HepG2 (cell line): ENCODE results near the gene PGP. TPM values are rescaled to one million over a fixed set of nuclear protein-coding genes. Genes with fewer than 3 reads are reported as not detected.

Experiments used
- ATAC-seq: fragments of 200-7000 bp; cut with Tn5 transposase; 3 replicates; pipeline ENCODE4 v1.9.1; 2020; ENCODE audit warnings: mild to moderate bottlenecking, moderate library complexity
- BruUV-seq: library from RNA; stranded (reverse); fragments of 400-500 nt; replicated peaks from 2 replicates; lab custom pipeline; 2021; lab: Mats Ljungman, UMichigan
- CTCF ChIA-PET: fragments of 300-600 bp; formaldehyde crosslinking; extraction: SDS; loops from one replicate; lab custom pipeline; 2021; ENCODE audit warnings: low total read pairs, inconsistent platforms, low intra/inter-chr PET ratio; lab: Yijun Ruan, JAX
- POLR2A ChIA-PET: fragments of 350-600 bp; sonication (Branson Sonifier 250); formaldehyde crosslinking; loops from one replicate; lab custom pipeline; 2020; ENCODE audit warnings: antibody characterized with exemption, inconsistent platforms; lab: Yijun Ruan, JAX
- DNase-seq: peaks from one replicate; pipeline ENCODE4 v3.0.0-alpha.2; 2015; ENCODE audit warnings: low spot score
- FAIRE-seq: peaks from 3 replicates; lab custom pipeline; 2011; peaks lifted over from hg19 to GRCh38; lab: Jason Lieb, UNC
- H2AFZ ChIP-seq: one replicate; pipeline ENCODE4 v1.6.1; 2011; ENCODE audit warnings: low read length, inconsistent platforms
- H3K27ac ChIP-seq: fragments of 300-600 bp; 3 replicates; pipeline ENCODE4 v1.8.0; 2011; ENCODE audit warnings: mixed run types, mild to moderate bottlenecking, mixed read lengths, low read length, inconsistent platforms; ENCODE audit not compliant: insufficient read depth; ENCODE audit errors: extremely low read length
- H3K27me3 ChIP-seq, 2 experiments: fragments of 200-600 bp in 1 of 2; 2 replicates in 1 of 2; 3 replicates in 1 of 2; pipeline versions ENCODE4 v1.6.0 to v1.8.0; 2011; ENCODE audit warnings: low read length in 2 of 2, mild to moderate bottlenecking in 2 of 2, moderate library complexity in 2 of 2, inconsistent platforms in 1 of 2; ENCODE audit not compliant: insufficient read depth in 2 of 2, control insufficient read depth in 1 of 2
- H3K36me3 ChIP-seq, 2 experiments: fragments of 200-600 bp in 1 of 2; replicated peaks in 1 of 2; 2 replicates in 1 of 2; 3 replicates in 1 of 2; pipeline versions ENCODE4 v1.5.1 to v1.8.0; 2011; ENCODE audit warnings: low read length in 2 of 2, inconsistent platforms in 1 of 2; ENCODE audit not compliant: insufficient read depth in 2 of 2, control insufficient read depth in 1 of 2
- H3K4me1 ChIP-seq: 2 replicates; pipeline ENCODE4 v1.5.1; 2012; ENCODE audit warnings: low read length, inconsistent platforms; ENCODE audit not compliant: insufficient read depth
- H3K4me2 ChIP-seq: 2 replicates; pipeline ENCODE4 v1.6.0; 2011; ENCODE audit warnings: low read depth, low read length, inconsistent platforms
- H3K4me3 ChIP-seq, 3 experiments: fragments of 200-600 bp in 1 of 3; sonication (generic), shearing (Covaris generic) in 1 of 3; replicated peaks in 1 of 3; 2 replicates each; pipeline ENCODE4 v1.5.1; 2011 to 2016; ENCODE audit warnings: low read length in 3 of 3, inconsistent platforms in 2 of 3, low read depth in 2 of 3, mild to moderate bottlenecking in 2 of 3, control low read depth in 1 of 3, mixed read lengths in 1 of 3; ENCODE audit not compliant: insufficient read depth in 1 of 3
- H3K79me2 ChIP-seq: one replicate; pipeline ENCODE4 v1.6.1; 2011; ENCODE audit warnings: low read length, inconsistent platforms; ENCODE audit not compliant: insufficient read depth
- H3K9ac ChIP-seq: 2 replicates; pipeline ENCODE4 v1.6.0; 2011; ENCODE audit warnings: mild to moderate bottlenecking, low read depth, low read length, inconsistent platforms; ENCODE audit not compliant: insufficient read depth
- H3K9me3 ChIP-seq: 2 replicates; pipeline ENCODE4 v1.5.1; 2012; ENCODE audit warnings: mild to moderate bottlenecking, low read length
- H4K20me1 ChIP-seq: 2 replicates; pipeline ENCODE4 v1.6.0; 2011; ENCODE audit warnings: inconsistent platforms, mild to moderate bottlenecking, low read length, moderate library complexity; ENCODE audit not compliant: insufficient read depth
- HDAC2 ChIP-seq: sonication (generic); formaldehyde crosslinking; IDR thresholded peaks from 2 replicates; pipeline ENCODE4 v1.4.0; 2020; ENCODE audit warnings: missing genetic modification reagents
- IKZF4 ChIP-seq: sonication (generic); formaldehyde crosslinking; IDR thresholded peaks from 2 replicates; pipeline ENCODE4 v1.5.1; 2020; ENCODE audit warnings: borderline replicate concordance, mild to moderate bottlenecking, low read depth, missing genetic modification reagents; ENCODE audit errors: not compliant biosample characterization
- MTERF4 ChIP-seq: sonication (generic); formaldehyde crosslinking; IDR thresholded peaks from 2 replicates; pipeline ENCODE4 v1.8.0; 2023; ENCODE audit warnings: mild to moderate bottlenecking, missing genetic modification reagents
- NFIB ChIP-seq: sonication (generic); formaldehyde crosslinking; IDR thresholded peaks from 2 replicates; pipeline ENCODE4 v1.9.0; 2021; ENCODE audit warnings: missing genetic modification reagents, mild to moderate bottlenecking, borderline replicate concordance
- NFYB ChIP-seq: sonication (generic); formaldehyde crosslinking; IDR thresholded peaks from 2 replicates; pipeline ENCODE4 v1.4.0; 2020; ENCODE audit warnings: missing genetic modification reagents
- RFX1 ChIP-seq: fragments of 450-650 bp; IDR thresholded peaks from 2 replicates; pipeline ENCODE4 v1.6.1; 2017
- ZNF512B ChIP-seq: sonication (generic); formaldehyde crosslinking; IDR thresholded peaks from 2 replicates; pipeline ENCODE4 v1.5.1; 2020; ENCODE audit warnings: missing genetic modification reagents, mild to moderate bottlenecking, borderline replicate concordance
- ZNF605 ChIP-seq: sonication (generic); formaldehyde crosslinking; IDR thresholded peaks from 2 replicates; pipeline ENCODE4 v1.8.0; 2022; ENCODE audit warnings: mild to moderate bottlenecking, missing genetic modification reagents
- WGBS: methylation state at CpG from one replicate; pipeline ENCODE4 v1.1.6; 2017; ENCODE audit warnings: low lambda C conversion rate; 5-methylcytosine and 5-hydroxymethylcytosine counted together
- in situ Hi-C: cut with HindIII; loops from 2 replicates; pipeline ENCODE4 v1.10.0; 2017; ENCODE audit warnings: low pct_unique_long_range_greater_than_20kb; ENCODE audit not compliant: extremely low pct_ligation_motif_present
- intact Hi-C: fragments of 100-400 bp; cut with micrococcal nuclease; formaldehyde crosslinking; loops from one replicate; pipeline ENCODE4 v1.10.0; 2022; ENCODE audit not compliant: unreplicated experiment
- polyA plus RNA-seq, 8 experiments: library from polyadenylated mRNA; depleted of rRNA in 3 of 8; stranded (reverse) in 7 of 8; unstranded in 1 of 8; fragments of >200 nt; fragmentation: Illumina TruSeq in 4 of 8; extraction: Trizol in 4 of 8; gene quantifications; 2 replicates each; pipeline versions ENCODE4 v1.2.1 to v1.2.3, GENCODE V29; 2011 to 2016; ENCODE audit warnings: low read depth in 4 of 8, missing spikeins in 1 of 8, mixed read lengths in 1 of 8; ENCODE audit not compliant: insufficient read depth in 1 of 8
- total RNA-seq, 5 experiments: library from RNA; depleted of rRNA; stranded (reverse); fragments of >200 nt; fragmentation: Illumina TruSeq; extraction: Trizol; gene quantifications; 2 replicates each; pipeline ENCODE4 v1.2.3, GENCODE V29; 2016; ENCODE audit warnings: low read depth in 1 of 5

PGP gene
- total and polyA plus RNA-seq, 2 of the 13 experiments (the other 11 are each of a cell fraction or from before 2014, with no cell fraction given), result 7.3 to 18.3 TPM

- 36% methylated on average over 11 of the region's 16 CpGs for WGBS
- no peaks in the 10 kb centered on the region for H3K79me2 ChIP-seq
- H3K9ac ChIP-seq, result no peak overlapping the region
- no peaks in the 10 kb centered on the region for H3K36me3 ChIP-seq
- FAIRE-seq, result no peak
- no peak for DNase-seq
- H3K4me2 ChIP-seq, result peak overlapping the region; percentile 16; the same call in 1 of the 2 replicates
- in situ Hi-C loops, result no loop called here
- ATAC-seq, result no peak
- no peak overlapping the region for H2AFZ ChIP-seq
- intact Hi-C loops, result no loop called here
- H3K4me1 ChIP-seq, result peaks cover 60% of the 10 kb centered on the region
- H4K20me1 ChIP-seq, result no peaks in the 10 kb centered on the region
- no peaks in the 10 kb centered on the region for H3K9me3 ChIP-seq
- CTCF ChIA-PET, result interaction anchor here (1.6 kb wide), 1 partner anchor 57 kb away, joined by 6 read pairs; the partner anchor contains the start of gene ECI1
- no peak overlapping the region for H3K27ac ChIP-seq
- H3K4me3 ChIP-seq, result no peak overlapping the region; a peak in 1 of 6 replicates
- TF ChIP-seq MTERF4 (CRISPR knock-in tag), result 0 out of 2 replicates have a peak, but pooled peaks have one; percentile 24
- peak; percentile 45; the same call in 1 of the 2 replicates for TF ChIP-seq ZNF605
- TF ChIP-seq ZNF512B (CRISPR knock-in tag), result no peak
- TF ChIP-seq IKZF4 (CRISPR knock-in tag), result peak; percentile 7
- 0 out of 2 replicates have a peak, but pooled peaks have one; percentile 31 for TF ChIP-seq NFIB (CRISPR knock-in tag)
- no peak for TF ChIP-seq HDAC2
- TF ChIP-seq RFX1, result peak; percentile 63
- no peak for TF ChIP-seq NFYB (CRISPR knock-in tag)
- H3K27me3 ChIP-seq, result peaks cover 2 to 28% of the 10 kb centered on the region in 2 experiments; a peak in 3 of 5 replicates
- POLR2A ChIA-PET, result interaction anchor here (0.8 to 2.9 kb wide), 9 partner anchors 10 to 57 kb away, joined by 3 to 19 read pairs (median 4); partner anchors contain the start of genes E4F1, ECI1, PGP and TRAF7
- BruUV-seq, result no TSS peak
Observed at GRCh38 chr16:2194166-2194834, 20.3 kb downstream of the PGP start.
